Activated CD4-positive, alpha-beta T cell treated with anti-CD3 and anti-CD28 coated beads, Interleukin-2, Interleukin-4, amounts not matched to agents 100 ng/mL and 50 ng/mL, durations not matched to agents 16 hours and 8 hours (primary cell): ENCODE data around the gene FPR2.
"Not testable (repeated sequence)": the region's sequence is repeated elsewhere in the genome, so short reads cannot be mapped to it uniquely, and the experiment has no call there.

ENCODE experiments used
- DNase-seq: peaks from one replicate; pipeline ENCODE4 v3.0.0-alpha.2; 2020; ENCODE audit warnings: low spot score

Gene FPR2

DNA sequence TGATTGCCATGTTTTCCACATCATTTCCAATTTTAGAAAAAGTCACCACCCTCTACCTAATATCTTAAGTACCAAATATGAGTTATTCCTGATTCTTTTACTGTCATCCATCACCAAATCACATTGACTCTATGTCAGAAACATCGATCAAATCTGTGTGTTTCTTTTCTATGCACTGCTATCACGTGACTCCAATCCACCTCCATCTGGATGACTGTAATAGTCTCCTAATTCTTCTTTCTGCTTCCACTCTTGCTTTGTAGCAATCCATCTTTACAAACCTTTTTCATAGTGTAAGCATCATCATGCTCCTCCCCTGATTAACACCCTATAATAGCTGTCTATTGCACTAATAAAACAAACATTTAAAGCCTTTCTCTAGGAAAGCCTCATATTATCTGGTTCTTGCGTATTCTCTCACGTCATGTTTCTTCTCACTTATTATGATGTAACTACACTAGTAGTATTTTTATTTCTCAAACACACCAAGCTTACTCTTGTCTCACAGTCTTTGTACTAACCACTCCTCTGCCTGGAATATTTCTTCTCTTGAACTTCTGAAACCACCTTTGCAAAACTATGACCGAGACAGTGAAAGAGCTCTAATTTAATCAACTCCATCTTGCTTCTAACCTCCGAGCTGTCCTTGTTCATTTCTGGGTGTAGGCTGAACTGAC lies 23.3 kb downstream of the FPR2 start:
- no peak for DNase-seq

DNA sequence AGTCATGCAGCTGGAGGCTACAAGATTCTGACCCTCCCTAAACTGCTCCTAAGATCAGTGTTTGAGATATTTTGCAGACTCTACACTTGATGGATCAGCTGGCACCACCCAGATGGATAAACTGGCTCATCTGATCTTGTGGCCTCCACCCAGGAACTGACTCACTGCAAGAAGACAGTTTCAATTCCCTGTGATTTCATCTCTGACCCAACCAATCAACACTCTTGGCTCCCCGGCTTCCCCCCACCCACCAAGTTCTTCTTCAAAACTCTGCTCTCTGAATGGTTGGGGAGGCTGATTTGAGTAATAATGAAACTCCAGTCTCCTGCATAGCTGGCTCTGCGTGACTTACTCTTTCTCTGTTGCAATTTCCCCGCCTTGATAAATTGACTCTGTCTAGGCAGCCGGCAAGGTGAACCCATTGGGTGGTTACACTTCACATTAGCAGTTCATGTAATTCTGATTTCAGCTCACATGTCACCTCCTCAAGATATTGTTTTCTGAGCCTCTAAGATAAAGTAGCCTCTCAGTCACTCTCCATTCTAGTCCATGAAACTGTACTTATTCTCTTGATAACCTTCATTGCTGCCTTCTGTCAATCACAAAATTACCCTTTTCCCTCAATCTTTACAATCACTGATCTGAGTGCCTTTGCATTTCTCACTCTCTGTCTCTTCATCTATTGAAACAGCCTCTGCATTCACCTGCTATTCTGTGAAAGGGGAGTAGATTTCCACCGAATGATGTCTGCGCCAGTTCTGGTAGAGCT lies 24.1 kb downstream of the FPR2 start:
- DNase-seq: peak; percentile 47

DNA sequence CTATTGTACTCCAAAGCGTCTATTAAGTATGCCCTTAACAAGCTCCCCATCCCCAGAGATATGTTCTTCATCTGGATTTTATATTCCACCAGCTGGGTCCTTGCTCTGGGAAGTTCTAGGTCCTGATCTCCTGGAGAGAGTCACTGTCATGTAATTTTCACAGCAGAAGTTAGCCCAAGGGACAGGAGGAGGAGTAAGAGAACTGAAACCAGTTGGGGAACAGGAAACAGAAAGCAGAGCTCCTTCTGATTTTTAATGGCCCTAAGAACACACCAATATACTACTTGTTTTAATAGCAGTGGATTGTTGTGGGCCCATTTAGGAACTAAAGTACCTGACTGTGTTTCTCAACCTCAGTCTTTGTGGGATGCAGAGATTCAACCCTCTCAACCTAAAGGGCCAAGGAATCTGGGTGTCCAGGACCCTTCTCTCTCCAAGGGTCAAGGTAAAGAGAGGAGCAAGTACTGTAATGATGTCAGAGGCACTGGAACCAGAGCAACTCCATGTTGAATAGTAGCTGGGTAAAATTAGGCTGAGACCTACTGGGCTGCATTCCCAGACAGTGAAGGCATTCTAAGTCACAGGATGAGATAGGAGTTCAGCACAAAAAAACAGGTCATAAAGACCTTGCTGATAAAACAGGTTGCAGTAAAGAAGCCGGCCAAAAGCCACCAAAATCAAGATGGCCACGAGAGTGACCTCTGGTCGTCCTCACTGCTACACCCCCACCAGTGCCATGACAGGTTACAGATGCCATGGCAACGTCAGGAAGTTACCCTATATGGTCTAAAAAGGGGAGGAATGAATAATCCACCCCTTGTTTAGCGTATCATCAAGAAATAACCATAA lies 25.9 kb downstream of the FPR2 start:
- DNase-seq: no peak

DNA sequence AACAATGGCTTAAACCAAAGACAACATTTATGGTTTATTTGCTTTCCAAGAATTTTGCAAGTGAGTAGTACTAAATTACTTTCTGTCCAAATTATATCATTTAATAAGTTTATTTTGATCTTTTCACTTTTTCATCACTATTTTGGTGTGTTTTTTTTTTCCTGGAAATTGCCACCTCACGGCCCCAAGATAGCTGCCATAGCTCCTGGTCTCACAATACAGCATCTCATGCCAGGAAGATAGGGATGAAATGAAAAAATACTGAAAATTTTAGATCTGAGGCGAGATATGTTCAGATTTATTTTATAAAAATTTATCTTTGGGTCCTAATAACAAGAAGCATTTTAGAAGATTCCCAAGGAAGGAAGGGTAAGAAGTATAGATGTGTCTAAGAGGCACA lies 27.0 kb downstream of the FPR2 start:
- no peak for DNase-seq

DNA sequence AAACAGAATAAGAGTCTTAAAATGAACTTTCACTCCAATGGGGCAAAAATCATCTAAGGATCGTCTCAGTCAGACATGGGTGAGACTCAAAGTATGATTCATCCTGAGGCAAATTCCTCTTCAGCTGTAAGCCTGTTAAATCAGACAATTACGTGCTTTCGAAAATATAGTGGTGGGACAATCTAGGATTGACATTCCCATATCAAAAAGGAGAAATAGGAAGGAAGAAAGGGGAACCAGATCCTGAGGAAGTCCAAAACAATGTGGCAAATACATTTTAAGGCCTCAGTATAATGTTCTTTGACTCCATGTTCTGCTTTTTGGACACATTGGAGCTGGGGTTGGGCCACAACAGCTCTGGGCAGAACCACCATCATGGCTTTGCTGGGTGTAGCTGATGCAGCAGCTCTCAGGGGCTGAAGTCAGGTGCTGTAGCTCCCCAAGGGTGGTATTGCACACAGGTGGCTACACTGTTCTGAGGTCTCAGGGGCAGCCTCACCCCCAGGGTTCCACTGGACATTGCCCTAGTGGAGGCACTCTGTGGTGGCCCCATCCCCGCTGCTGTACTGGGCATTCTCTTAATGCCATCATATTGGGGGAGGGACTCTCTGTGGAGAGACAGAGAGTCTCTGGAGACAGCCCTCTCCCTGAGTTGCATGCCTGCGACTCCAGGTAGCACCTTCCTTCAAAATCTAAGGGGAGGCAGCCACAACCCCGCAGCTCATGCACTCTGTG lies 28.2 kb downstream of the FPR2 start:
- no peak for DNase-seq

DNA sequence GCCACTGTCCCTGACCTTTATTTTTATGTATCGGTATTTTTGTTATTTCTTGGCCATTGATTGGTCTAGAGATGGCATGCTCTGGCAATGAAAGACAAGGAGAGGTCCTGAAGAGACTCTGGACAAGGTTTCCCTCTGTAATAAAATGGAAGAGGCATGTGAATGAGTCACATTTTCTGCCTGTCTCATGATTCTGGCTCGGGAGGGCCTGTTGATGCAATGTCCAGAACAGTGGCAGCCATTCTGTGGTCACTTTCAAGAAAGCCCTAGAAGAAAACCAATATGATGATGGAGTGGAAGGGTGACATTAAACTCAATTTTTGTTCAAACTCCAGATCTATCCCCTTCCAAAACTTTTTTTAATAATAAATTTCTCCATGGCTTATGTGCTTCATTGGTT lies 32.0 kb downstream of the FPR2 start:
- no peak for DNase-seq

DNA sequence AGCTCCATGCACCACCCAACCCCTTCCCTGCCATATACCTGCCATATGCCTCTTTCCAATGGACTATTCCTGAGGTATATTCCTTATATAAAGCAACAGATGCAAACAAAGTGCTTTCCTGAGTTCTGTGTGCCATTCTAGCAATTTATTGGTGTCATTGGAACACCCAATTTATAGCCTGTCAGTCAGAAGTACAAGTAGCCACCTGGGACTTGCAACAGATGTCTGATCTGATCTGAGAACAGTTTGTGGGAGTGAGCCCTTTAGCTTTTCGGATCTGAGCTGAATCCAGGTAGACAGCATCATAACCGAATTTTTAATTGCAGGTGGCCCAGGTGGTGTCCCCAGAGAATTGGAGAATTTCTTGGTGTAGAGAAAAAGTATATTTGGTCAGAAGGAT lies 33.0 kb downstream of the FPR2 start:
- DNase-seq: no peak

DNA sequence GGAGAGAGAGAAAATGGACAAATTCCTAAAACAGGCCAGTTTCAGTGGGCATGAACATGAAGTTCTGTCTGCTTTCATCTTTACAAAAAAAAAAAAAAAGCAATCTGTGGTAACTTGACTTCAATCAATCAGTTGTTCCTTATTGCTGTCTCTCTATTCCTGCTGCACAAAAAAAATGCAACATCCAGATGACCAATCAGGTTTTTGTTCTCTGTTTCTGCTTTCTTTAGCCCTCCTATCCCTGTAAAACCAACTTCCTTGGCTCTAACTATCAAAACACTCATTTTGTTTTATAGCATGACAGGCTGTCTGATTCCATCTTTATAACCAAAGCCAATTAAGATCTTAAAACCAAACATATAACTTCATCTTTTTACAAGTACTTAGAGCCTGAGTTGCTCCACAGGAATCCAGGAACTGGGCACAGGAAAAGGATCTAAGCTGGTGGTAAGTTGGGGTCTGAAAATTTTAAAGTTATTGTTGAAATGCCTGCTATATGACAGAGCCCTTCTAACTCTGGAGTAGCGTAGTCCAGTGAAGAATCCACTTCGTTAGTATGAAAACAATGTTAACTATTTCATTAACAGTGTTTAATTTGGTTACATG lies 34.0 kb downstream of the FPR2 start, which contains the start of gene FPR3:
FPR3 (plus strand) TSS at position 273 of the 606 bp plus-strand sequence. CDS start 28,592 bp downstream, outside the sequence.
- no peak for DNase-seq

DNA sequence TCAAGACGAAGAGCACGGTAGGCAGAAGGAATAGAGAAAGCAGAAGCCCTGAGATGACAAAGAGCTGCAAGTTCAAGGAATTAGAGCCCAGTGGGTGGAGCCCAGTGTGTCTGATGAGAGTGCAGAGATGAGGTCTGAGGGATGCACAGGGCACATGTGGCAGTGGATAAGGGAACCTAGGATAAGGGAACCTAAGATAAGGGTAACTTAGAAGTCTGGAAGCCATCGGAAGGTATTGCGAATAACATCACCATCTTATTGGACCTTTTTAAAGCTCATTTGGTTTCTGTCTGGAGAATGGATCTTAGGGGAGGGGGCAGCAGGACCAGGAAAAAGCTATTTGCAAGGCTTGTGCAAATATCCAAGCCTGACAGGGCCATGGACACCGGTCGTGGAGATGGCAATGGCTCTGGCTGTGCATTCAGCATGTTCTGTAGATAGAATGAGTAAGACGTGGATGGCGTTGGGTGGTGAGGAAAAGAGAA lies 35.3 kb downstream of the FPR2 start:
- DNase-seq: no peak

DNA sequence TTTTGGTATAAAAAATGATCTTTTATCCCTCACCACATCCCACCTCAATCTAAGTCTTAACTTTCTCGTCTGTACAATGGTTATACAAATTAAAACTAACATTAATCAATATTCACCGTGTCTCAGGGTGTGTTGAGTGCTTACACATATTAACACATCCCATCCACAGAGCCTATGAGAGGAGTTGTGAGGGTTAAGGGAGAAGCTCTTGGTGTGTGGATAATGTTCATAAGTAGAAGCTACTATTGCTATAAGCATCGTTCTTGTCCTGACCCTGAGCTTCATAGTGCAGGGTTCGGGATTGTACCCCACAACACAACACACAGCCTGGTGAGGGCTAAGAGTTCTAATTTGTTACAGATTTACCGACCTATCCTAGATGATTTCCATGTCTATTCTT lies 36.5 kb downstream of the FPR2 start:
- no peak for DNase-seq

DNA sequence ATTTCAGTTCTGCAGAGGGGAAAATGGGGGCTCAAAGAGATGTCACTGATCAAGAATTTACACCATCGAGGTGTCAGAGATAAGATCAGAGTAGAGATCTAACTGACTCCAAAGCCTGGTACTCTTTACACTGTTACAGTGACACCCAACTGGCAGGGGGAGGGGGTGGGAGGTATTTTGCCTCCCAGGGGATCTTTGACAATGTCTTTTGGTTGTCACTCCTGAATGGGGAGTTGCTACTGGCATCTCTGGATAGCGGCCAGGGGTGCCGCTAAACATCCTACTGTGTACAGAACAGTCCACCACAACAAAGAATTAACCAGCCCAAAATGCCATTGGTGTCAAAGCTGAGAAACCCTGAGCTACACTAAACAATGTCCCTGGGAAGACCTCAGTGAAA lies 37.1 kb downstream of the FPR2 start:
- DNase-seq: no peak

DNA sequence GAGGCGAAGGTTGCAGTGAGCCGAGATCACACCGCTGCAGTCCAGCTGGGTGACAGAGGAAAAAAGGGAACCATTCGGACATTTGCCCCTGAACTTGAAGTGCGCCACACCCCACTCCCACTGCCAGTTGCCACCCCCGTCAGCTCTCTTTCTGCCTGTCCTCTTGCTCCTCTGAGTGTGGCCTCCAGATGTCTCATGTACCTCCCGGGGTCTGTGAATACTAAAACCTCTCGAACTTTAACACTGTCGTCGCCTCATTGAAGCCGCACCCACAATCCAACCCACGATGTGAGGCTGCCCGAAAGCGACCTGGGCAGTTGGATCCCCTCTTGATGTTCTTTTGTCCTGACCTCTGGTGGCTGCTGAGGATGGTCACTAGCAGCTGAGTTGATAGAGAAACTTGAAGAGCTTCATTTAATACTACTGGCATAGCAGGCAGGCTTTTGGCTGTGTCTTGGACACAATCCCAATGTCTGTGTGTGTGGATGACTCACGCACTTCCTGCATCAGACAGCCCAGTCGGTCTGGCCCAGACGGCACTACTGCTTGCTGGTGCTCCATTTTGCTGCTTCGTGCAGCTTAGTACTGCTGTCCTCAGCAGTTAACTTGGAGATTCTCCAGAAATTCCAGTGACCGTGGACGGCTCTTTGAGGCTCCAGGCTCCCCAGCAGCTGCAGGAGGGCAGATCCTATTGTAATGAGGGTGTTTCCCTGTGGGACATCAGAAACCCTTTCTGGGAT lies 38.2 kb downstream of the FPR2 start:
- DNase-seq: no peak

DNA sequence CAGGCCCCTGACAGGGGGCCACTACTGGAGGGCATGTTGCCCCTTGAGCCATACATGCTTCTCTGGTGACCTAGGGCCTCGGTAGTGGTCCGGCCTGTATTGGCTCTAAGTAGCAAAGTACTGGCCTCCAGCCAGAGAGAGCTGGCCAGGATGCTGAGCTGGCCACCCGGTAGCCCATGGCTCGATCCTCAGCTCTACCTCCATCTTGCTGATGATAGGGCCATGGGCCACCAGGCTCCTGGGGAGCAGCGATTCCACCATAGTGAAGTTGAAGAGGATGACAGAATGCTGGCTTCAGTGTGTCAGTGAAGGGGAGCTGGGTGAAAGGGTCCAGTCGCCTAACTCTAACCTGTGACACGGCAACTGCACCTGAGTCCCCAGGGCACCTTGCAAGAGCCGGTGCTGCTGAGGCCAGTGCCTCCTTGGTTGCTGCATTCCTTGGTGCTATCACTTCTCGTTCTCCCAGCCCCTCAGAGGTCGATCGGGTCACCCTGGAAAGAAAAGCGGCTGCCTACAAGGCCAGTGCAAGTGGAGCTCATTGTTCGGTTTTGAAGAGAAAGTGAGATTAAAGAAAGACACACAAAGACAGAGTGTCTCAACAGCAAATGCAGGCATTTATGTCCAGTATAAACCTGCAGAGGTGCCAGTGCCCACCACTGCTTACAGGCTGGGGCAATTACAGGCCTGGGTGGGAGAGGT lies 38.9 kb downstream of the FPR2 start:
- DNase-seq: no peak

DNA sequence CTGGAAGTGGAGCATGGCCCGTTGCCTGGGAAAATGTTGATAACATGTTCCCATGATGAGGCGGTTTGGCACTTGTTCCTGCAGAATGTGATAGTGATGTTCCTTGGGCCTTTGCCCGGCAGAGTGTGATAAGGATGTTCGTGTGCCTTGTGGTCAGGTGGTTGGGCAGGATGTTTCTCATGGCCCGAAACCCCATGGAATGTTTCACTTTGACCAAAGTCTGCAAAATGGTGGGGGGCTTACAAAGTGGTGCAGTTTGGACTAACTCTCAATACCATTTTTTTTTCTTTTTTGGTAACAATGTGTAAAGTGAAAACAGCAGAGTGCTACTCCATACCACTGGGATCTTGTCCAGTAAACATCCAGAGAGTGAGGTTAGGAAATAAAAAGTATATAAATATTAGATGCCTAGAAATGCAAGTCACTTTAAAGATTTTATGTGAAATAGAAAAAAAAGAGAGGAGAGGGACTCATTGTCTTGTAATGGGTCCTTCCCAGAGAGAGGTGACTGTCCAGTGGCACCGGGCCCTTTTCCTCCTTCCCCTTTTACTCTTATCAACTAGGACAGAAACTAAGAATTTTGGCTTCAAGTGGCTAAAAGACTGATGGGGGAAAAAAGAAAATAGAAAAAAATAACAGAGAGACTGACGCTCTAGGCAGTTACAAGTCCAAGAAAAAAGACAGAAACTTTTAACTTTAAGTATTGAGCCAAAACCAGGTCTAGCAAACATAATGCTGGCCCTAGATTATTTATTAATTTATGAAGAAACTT lies 39.7 kb downstream of the FPR2 start:
- no peak for DNase-seq

DNA sequence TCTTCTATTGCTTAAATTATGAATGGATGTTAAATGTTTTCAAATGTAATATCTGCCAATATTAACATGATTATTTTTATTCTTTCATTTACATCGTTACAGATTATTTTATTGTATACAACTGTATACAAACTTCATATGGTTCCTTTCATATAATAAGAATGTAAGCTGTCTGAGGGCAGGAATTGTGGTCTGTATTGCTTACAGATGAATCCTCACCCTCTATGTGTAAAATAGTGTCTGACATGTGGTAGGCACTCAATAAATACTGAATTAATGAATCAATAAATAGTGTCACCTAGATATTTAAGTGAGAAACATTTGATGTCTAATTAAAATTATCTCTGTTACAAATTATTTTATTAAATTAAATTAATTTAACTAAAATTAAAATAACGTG lies 41.8 kb downstream of the FPR2 start:
- DNase-seq: no peak

DNA sequence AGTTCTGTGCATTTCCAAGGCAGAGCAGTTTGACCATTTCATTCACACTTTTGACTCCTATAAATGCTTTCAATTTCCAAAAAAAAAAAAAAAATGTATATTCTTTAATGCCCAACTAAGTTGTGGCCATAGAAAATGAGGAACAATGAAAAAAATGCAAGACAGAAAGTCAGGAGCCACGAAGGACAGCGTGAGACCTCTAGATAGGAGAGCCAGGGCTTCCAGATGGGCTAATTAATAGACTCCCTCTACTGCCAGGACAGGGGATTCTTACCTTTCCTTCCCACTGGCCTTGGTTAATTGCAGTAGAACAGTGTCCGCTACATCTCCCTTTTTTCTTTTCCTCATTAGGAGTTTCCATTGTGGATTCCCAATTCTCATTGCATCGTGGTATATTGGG lies 42.5 kb downstream of the FPR2 start:
- no peak for DNase-seq

DNA sequence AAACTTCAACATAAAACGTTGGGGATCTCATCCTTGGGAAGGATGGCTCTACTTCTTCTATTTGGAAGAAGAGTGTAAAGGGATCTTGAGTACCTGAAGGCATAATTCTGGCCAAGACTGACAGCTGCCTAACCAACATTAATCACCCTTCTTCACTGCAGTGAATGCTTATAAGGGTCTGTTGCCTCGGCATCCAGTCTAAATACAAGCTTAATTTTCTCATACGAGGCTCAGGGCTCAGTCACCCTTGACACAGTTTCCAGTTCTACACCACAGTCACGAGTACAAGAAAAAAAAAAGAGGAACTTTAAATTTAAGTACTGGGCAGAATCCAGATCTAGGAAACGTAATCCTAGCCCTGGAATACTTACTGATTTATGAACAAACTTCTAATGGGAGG lies 43.0 kb downstream of the FPR2 start:
- DNase-seq: no peak

DNA sequence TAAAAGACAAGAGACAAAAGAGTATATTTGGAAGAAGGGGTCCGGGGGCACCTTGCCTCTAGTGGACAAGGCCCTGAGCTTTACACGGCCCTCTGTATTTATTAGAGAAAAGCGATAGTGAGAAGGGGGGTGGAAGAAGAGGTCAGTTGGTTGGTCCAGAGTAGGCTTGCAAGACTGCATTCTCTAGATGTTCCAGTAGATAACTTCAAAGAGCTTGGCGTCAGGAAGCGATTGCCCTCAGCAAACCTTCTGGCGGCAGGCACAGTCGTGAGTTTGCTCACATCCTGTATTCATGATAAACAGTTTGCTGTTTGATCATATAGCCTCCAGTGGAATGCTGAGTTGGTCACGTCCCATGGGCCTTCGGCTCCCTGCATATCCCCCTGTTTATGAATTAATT lies 43.8 kb downstream of the FPR2 start:
- not testable (repeated sequence) for DNase-seq

DNA sequence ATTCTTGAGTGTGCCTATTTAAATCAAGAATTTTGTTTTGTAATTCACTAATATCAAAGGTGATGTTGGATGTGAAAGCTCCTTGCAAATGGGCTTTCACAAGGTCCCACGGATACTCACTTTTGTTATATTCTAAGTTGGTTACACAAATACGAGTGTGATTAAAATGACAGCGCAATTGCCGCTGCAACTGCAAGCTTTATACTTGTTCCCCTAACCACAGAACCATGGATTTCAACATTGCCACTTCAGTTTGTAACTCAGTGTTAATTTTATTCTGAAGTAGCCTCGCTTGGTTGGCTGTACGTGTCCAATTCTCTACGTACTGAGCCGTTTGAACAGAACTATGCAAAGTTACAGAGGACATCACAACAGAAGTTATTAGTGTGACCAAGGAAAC lies 44.4 kb downstream of the FPR2 start:
- DNase-seq: not testable (repeated sequence)
